Skeletal muscle tissue (tissue), 4 donors: Measurements from ENCODE around the gene TUNAR. TPM values are rescaled to one million over a fixed set of nuclear protein-coding genes. Genes with fewer than 3 reads are reported as not detected.

Experiments used
- H3K27ac ChIP-seq: one replicate; pipeline ENCODE4 v1.7.0; 2013; ENCODE audit warnings: mild to moderate bottlenecking, low read depth, low read length, inconsistent platforms
- H3K27me3 ChIP-seq, 3 donors: one replicate each; pipeline ENCODE4 v1.7.0; 2013; ENCODE audit warnings: low read length in 3 of 3; ENCODE audit not compliant: control insufficient read depth in 3 of 3, insufficient read depth in 3 of 3
- H3K36me3 ChIP-seq, 3 donors: one replicate each; pipeline ENCODE4 v1.7.0; 2013; ENCODE audit warnings: low read length in 3 of 3; ENCODE audit not compliant: control insufficient read depth in 3 of 3, insufficient read depth in 3 of 3
- H3K4me1 ChIP-seq, 3 donors: one replicate each; pipeline ENCODE4 v1.7.0; 2013; ENCODE audit warnings: low read length in 3 of 3, mild to moderate bottlenecking in 3 of 3; ENCODE audit not compliant: control insufficient read depth in 3 of 3, insufficient read depth in 3 of 3
- H3K4me3 ChIP-seq, 3 donors: one replicate each; pipeline ENCODE4 v1.7.0; 2013; ENCODE audit warnings: low read length in 3 of 3
- H3K9ac ChIP-seq, 3 donors: one replicate each; pipeline ENCODE4 v1.7.0; 2013; ENCODE audit warnings: low read length in 3 of 3, mild to moderate bottlenecking in 3 of 3, moderate library complexity in 2 of 3, low read depth in 1 of 3
- H3K9me3 ChIP-seq, 3 donors: one replicate each; pipeline ENCODE4 v1.7.0; 2013; ENCODE audit warnings: low read length in 3 of 3; ENCODE audit not compliant: control insufficient read depth in 3 of 3
- total RNA-seq: library from RNA; depleted of rRNA; stranded (reverse); fragments of >200 nt; gene quantifications from one replicate; pipeline ENCODE4 v1.2.3, GENCODE V29; 2014
- donor health status: Osteomylitis.

The TUNAR gene
- total RNA-seq, 1 donor from 2014 or later: not detected

DNA sequence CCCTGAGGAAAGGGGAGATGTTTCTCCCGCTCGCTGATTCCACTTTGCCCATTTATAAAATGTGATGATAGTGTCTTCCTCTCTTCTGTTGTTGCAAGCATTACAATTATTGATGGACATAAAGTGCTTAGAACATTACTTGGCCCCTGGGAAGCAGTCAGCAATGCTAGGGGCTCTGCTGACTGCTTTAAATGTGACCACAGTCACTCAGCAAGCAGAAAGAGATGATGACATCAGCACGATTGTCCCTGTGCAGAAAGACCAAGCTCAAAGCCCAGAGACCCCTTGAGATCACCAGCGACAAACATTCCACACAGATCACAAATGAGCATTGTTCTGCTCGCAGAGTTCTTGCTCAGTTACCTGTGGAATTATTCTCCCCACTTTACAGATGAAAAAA lies 26.5 kb downstream of the TUNAR start:
- H3K27me3 ChIP-seq: peaks cover 7 to 32% (median 10%) of the 10 kb centered on the region in 3 donors
- no peaks in the 10 kb centered on the region for H3K4me1 ChIP-seq
- no peaks in the 10 kb centered on the region for H3K9me3 ChIP-seq
- H3K27ac ChIP-seq: no peak overlapping the region
- no peaks in the 10 kb centered on the region for H3K36me3 ChIP-seq
- no peak overlapping the region for H3K4me3 ChIP-seq
- H3K9ac ChIP-seq: no peak overlapping the region

DNA sequence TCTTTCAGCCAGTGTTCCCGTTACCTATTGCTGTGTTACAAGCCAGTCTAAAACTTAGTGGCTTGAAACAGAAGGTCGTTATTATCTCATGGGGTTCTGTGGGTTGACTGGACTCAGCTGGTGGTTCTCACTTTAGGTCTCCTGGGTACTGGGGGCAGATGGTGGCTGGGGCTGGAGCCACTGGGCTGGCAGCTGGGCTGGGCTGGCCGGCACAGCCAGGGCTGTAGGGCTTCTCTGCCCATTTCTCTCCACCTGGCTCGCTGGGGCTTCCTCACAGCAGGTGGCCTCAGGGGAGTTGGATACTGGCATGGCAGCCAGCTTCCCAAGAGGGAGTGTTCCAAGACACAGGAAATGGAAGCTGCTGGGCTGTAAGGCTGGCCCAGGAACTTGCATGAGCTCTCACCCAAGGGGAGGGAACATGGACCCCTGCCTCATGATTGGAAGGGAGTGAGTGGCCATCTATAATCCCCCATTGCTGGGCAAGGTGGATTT lies 27.0 kb downstream of the TUNAR start:
- Histone ChIP-seq H3K27me3 (peaks cover 7 to 33% (median 10%) of the 10 kb centered on the region in 3 donors), H3K4me3 (no peak overlapping the region), H3K36me3 (no peaks in the 10 kb centered on the region), H3K9me3 (no peaks in the 10 kb centered on the region), H3K4me1 (no peaks in the 10 kb centered on the region), H3K27ac (no peak overlapping the region), H3K9ac (no peak overlapping the region)

DNA sequence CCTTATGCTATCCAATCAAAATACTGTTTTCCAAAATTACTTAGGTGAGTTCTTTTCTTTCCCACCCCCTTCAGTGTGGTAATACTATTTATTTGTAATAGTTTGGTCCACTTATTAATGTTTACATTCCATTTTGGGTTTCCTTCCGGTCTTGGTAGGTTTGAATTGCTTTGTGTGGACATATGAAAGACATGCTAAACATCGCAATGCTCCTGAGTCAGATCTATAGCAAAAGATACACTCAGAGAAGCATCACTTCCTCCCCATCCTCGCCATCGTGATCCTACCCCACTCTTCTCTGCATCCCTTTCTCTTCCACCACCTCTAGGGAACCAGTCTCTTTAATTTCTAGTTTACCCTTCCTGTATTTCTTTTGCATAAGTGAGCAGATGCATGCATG lies 30.0 kb downstream of the TUNAR start:
- Histone ChIP-seq H3K27me3 (peaks cover 3 to 28% (median 3%) of the 10 kb centered on the region in 3 donors), H3K9me3 (no peaks in the 10 kb centered on the region), H3K9ac (no peak overlapping the region), H3K36me3 (no peaks in the 10 kb centered on the region), H3K4me1 (no peaks in the 10 kb centered on the region), H3K27ac (no peak overlapping the region), H3K4me3 (no peak overlapping the region)

DNA sequence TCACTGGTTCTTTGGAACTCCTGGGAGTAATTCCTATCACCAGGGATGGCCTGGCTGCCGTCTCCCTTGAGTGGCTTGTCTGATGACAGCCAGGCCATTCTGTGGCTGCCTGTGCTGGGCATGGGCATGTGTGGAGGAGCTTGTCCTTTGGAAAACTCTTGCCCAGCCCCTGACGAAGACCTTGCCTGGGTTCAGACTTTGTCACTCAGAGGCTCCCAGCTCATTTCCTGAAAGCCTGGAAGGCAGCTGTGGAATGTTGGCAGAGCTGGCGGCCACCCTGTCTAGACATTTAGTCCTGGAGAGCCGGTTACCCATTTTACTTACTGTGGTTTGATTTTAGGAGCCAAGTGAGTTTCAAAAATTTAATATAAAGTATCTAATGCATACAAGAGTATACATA lies 34.0 kb downstream of the TUNAR start:
- H3K36me3 ChIP-seq: no peaks in the 10 kb centered on the region
- H3K9ac ChIP-seq: no peak overlapping the region
- H3K4me3 ChIP-seq: no peak overlapping the region
- H3K27ac ChIP-seq: no peak overlapping the region
- no peaks in the 10 kb centered on the region for H3K4me1 ChIP-seq
- H3K9me3 ChIP-seq: peaks cover 0 to 2% (median 0%) of the 10 kb centered on the region in 3 donors
- peaks cover 0 to 14% (median 7%) of the 10 kb centered on the region in 3 donors for H3K27me3 ChIP-seq

DNA sequence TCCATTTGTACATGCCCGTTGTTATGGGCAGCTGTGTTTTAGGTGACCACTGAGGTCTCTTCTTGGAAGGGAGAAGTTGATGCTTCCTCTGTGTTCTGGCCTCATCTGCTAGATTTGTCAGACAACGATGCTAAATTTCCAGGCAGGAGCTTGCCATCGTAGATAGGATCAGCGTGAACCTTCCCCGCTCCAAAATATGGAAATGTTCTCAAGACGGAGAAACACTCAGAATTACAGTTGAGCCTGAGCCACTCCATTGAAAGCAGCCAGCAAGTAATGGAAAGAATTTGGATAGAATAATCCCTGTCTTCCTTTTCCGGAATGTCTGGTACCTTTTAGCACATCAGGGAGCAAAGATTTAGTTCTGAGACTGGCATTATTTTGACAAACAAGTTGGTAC lies 34.8 kb downstream of the TUNAR start:
- no peaks in the 10 kb centered on the region for H3K4me1 ChIP-seq
- H3K36me3 ChIP-seq: no peaks in the 10 kb centered on the region
- H3K9ac ChIP-seq: no peak overlapping the region
- no peak overlapping the region for H3K4me3 ChIP-seq
- peaks cover 0 to 2% (median 0%) of the 10 kb centered on the region in 3 donors for H3K9me3 ChIP-seq
- H3K27ac ChIP-seq: no peak overlapping the region
- peaks cover 0 to 14% (median 7%) of the 10 kb centered on the region in 3 donors for H3K27me3 ChIP-seq

GRCh38 chr14:95915330-95915729 lies 38.7 kb downstream of the TUNAR start:
- H3K36me3 ChIP-seq: no peaks in the 10 kb centered on the region
- peaks cover 0 to 10% (median 5%) of the 10 kb centered on the region in 3 donors for H3K27me3 ChIP-seq
- H3K9ac ChIP-seq: no peak overlapping the region
- H3K4me1 ChIP-seq: no peaks in the 10 kb centered on the region
- H3K4me3 ChIP-seq: no peak overlapping the region
- no peak overlapping the region for H3K27ac ChIP-seq
- peaks cover 0 to 2% (median 0%) of the 10 kb centered on the region in 3 donors for H3K9me3 ChIP-seq

GRCh38 chr14:95918466-95918865 lies 41.8 kb downstream of the TUNAR start:
- Histone ChIP-seq H3K9ac (no peak overlapping the region), H3K4me1 (no peaks in the 10 kb centered on the region), H3K27ac (no peak overlapping the region), H3K27me3 (peaks cover 3 to 10% (median 5%) of the 10 kb centered on the region in 3 donors), H3K4me3 (no peak overlapping the region), H3K9me3 (peaks cover 0 to 2% (median 0%) of the 10 kb centered on the region in 3 donors), H3K36me3 (no peaks in the 10 kb centered on the region)

- peaks cover 2 to 5% (median 2%) of the 10 kb centered on the region in 3 donors for H3K27me3 ChIP-seq
- H3K27ac ChIP-seq: no peak overlapping the region
- H3K9ac ChIP-seq: no peak overlapping the region
- H3K9me3 ChIP-seq: no peaks in the 10 kb centered on the region
- H3K36me3 ChIP-seq: no peaks in the 10 kb centered on the region
- no peaks in the 10 kb centered on the region for H3K4me1 ChIP-seq
- H3K4me3 ChIP-seq: no peak overlapping the region
These were observed 44.3 kb downstream of the TUNAR start for GRCh38 chr14:95920769-95921438.

DNA sequence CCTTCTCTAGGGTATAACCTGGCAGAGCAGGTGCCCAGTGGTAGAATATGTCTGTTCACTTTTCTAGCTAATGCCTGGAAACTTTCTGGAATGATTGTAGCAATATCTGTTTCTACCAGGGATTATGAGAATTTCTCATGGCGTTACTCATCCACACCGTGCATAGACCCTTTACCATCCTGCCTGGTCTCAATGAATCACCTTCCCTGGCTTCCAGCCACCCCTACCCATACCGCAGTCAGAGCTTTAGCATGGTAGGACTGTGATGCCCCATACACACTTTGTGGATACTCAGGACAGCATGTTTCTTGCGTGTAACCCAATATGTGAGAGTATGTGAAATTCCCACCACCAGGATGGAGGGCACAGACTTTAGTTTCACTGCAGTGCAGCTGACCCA lies 45.4 kb downstream of the TUNAR start:
- Histone ChIP-seq H3K4me1 (no peaks in the 10 kb centered on the region), H3K9me3 (no peaks in the 10 kb centered on the region), H3K27me3 (peaks cover 0 to 8% (median 5%) of the 10 kb centered on the region in 3 donors), H3K36me3 (no peaks in the 10 kb centered on the region), H3K4me3 (no peak overlapping the region), H3K9ac (no peak overlapping the region), H3K27ac (no peak overlapping the region)

DNA sequence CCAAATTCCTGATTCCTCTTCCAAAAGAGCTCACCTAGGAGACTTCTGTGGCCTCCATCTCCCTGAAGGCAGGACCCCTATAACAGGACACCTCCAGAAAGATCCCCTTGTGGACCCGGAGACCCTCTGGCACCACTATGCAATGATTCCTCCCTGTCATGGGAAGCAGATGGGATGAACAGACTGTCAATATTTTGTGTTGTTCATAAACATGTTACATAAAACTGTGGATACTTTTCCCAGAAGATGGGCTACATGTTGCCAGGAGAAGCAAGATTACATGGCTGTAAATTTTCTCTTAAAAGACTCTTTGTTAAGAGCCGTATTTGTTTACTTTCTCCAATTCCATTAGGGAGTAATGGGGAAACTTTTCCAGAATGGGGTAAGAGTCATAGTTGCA lies 52.1 kb downstream of the TUNAR start:
- H3K36me3 ChIP-seq: no peaks in the 10 kb centered on the region
- no peak overlapping the region for H3K27ac ChIP-seq
- no peaks in the 10 kb centered on the region for H3K9me3 ChIP-seq
- no peak overlapping the region for H3K4me3 ChIP-seq
- peaks cover 0 to 17% (median 0%) of the 10 kb centered on the region in 3 donors for H3K27me3 ChIP-seq
- no peak overlapping the region for H3K9ac ChIP-seq
- no peaks in the 10 kb centered on the region for H3K4me1 ChIP-seq
